Kidney tubule cell (primary cell): ENCODE results near the gene KIAA1328.

Experiments used
- DNase-seq: peaks from one replicate; pipeline ENCODE4 v3.0.0-alpha.2; 2018; ENCODE audit warnings: low spot score

The KIAA1328 gene

DNA sequence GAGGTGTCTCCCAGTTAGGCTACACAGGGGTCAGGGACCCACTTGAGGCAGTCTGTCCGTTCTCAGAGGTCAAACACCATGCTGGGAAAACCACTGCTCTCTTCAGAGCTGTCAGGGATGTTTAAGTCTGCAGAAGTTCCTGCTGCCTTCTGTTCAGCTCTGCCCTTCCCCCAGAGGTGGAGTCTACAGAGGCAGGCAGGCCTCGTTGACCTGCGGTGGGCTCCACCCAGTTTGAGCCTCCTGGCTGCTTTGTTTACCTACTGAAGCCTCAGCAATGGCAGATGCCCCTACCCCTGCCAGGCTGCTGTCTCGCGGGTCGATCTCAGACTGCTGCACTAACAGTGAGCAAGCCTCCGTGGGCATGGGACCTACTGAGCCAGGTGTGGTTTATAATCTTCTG is 390.3 kb downstream of the KIAA1328 start:
- DNase-seq: no peak

- DNase-seq: no peak
Measured at GRCh38 chr18:37222354-37222998, 393.5 kb downstream of the KIAA1328 start.

DNA sequence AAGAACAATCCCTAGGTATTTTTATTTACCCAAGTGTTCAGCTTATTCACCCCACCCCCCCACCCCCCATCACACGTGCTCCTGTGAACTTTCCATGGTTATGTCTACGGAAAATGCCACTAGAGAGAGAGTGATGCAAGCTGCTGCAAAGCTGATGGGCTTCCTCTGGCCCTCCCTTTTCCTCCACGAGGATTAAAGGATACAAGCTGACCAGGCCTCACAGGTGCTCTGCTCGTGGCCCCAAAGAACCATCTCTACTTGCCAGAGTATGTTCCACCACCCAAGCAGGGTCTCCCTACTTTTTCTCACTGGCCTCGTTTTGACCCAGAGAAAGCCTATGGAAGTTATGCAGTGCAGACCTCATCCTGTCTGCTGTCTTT is 394.1 kb downstream of the KIAA1328 start:
- no peak for DNase-seq

GRCh38 chr18:37225279-37225678 is 396.4 kb downstream of the KIAA1328 start:
- DNase-seq: no peak

DNA sequence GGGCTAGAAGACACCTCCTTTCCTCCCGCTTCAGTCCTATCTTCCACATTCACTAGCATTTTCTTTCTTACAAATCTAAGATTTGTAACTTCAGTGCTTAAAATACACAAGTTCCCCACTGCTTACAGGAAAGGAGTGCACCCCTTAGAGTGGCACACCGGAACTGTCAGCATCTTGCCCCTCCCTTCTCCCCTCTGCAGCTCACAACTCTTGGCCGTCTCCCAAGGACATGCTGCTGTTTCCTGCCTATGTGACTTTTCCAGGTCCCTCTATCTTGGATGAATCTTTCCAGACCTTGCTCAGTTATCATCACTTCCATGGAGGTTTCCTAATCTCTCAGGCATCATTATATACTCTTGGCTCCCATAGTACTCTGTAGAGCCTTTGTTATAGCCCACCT is 401.8 kb downstream of the KIAA1328 start:
- DNase-seq: no peak

GRCh38 chr18:37231251-37231650 is 402.3 kb downstream of the KIAA1328 start:
- DNase-seq: no peak

DNA sequence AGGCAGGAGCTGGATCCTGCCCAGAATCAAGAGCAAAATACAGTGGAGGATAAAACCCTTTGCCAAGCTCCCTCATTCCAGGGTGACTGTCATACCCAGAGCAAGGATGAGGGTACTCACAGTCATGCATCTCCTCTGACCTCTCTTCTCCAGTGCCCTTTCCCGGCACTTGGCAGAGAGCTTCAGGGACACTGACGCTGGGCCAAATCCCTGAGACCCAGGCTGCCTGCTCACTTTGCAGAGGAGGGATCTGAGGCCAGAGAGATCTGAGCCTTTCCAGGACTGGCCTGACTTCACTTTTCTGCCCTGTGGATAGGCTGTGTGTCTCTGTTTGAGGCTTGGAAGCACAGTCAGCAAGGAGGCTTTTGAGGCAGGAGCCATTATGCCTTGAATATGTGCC is 406.7 kb downstream of the KIAA1328 start:
- no peak for DNase-seq

DNA sequence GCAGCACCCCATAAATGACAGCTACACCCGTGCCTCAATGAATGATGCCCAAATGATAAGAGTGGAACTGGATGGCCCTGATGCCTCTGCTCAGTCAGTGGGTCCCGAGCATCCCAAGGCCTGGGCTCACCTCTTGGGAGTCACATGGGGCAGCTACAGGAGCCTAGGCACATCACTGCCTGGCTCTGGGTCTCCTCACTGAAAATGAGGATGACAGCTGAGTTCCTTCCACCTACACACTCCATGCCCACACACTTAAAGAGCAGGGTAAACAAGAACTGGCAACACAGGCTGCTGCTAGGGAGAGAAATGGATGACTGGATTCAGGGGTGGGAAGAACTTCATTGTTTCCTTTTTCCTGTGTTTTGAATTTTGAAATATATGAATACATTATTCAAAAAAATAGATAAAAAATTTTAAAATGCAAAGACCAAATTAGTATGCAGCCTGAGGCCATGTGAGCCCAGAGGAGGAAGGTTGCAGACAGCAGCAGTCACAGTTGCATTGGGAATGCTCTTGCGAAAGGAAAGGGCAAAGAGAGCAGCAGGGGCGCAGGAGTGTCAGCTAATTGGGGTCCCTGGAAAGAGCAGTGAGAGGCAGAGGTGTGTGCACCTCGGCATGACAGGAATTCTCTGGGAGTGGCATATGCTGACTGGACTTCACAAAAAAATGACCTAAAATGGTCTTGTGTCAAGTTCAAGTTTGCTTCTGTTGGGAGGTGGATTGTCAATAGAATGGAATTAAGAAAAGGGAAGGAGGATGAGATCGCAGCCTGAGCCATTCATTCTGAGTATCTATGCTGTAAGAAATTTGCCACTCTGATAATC is 409.6 kb downstream of the KIAA1328 start:
- no peak for DNase-seq

DNA sequence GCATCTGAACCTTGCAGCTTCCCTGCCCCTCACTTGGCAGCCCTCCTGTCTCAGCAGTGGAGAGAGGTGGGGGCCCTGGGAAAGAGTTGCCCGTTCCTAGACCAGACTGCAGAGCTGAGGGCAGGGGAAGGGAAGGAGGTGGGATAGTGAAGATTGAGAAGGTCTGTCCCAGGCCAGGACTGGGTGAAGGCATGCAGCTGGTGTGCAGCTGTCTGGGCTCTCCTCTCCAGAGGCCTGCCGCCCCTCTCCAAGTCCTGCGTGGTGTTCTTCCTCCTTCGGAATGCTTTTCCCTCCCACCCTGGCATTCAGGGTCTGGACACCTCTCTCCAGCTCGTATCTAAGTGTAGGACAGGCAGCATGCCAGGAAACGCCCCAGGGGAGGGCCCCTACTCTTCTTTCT is 413.2 kb downstream of the KIAA1328 start:
- DNase-seq: no peak

DNA sequence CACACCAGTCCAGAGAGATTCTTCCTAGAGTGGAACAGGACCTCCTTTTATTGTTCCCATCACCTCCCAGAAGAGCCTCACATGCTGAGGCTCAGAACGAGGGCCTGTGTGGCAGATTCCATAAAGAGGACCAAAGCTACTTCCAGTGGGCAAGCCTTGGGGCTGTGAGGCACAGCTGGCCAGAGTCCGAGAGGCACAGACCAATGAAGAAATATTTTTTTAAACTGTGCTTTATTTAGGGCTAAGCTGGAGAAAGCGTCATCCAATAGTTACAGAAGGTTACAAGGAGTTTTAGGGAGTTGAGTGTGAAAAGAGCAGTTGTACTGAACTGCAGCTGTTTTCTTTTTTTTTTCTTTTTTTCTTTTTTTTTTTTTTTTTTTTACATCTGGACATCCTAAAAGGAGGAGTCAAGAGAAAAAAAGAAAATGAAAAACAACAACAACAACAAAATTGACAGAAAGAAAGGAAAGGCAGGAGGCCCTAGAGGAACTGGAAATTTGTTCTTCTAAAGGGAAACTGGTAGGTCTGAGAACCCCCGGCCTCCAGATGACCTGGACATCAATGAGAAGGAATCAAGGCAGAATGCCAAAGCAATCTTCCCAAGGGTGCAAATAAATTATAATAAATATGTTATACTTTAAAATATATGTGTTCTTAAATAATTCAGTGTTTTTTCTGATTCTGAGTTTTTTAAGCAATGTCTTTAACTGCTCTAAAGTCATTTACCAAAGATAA is 414.1 kb downstream of the KIAA1328 start:
- no peak for DNase-seq

DNA sequence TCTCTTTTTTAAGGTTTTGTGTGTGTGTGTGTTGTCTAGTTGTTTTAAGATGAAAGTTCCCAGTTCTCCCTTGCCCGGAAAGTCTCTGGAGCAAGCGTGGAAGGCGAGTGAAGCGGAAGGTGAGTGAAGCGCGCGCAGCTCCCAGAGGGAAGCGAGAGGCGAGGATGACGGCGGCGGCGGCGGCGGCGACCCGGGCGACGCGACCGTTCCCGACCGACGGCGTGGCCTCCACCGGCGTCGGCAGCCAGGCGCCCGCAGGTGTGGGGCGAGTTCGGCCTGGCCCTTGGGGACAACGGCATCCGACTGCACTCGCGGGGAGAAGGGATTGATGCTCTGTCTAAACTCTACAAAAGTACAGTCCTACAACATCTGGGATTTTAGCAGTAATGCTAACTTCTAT is 414.8 kb downstream of the KIAA1328 start:
- no peak for DNase-seq

DNA sequence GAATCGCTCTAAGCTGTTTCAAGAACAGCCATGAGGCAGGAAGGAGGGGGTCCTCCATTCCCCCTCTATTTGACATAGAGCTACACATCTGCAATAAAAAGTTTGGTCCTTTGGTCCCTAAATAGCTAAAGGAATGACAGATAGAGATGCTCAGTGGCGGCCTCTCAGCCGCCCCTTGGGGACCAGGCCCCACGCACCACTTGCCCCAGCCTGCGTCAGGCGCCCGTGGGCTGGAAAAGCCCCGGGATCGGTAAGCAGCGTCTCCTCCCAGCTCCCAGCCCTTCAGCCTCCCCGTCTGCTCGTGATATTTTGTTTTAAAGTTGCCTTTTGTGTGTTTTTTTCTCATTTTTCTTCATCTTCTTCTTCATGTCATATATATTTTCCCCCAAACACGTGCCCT is 415.7 kb downstream of the KIAA1328 start:
- DNase-seq: no peak

GRCh38 chr18:37246779-37247340 is 417.9 kb downstream of the KIAA1328 start:
- DNase-seq: no peak

- DNase-seq: no peak
Measured at GRCh38 chr18:37247497-37248161, 418.7 kb downstream of the KIAA1328 start.

GRCh38 chr18:37248281-37248680 is 419.4 kb downstream of the KIAA1328 start:
- no peak for DNase-seq

- no peak for DNase-seq
Measured at GRCh38 chr18:37249171-37249886, 420.4 kb downstream of the KIAA1328 start.

DNA sequence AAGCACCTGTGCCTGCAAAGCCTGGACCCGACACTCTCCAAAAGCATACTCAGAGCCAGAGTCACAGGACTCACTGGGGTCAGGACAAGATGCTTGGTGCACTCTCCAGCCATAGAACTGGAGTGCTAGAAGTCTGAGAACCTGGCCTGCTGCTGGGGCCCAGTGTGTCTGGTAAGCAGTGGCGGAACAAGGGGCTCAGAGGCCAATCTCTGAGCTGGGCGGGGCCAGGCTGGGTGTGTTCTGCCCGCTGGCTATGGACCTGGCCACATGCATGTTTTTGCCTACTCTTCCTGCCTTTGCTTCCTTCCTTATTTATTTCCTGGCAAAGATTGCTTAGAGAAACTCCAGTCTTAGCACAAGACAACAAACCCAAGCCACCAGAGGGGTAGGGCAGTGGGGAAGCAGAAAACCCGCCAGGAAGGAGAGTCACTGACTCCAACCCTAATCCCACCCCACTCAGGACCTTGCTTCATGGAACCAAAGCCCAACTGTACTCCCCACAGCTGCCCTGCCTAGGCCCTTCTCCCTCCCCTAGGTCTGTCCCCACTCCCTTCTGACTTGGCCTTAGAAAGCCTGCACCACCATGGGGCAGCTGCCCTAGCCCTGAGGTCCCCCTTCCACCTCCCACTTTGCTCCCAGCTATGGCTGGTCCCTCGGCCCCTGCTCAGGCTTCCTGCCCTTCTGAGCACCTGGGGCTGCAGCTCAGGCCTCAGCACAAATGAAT is 421.1 kb downstream of the KIAA1328 start:
- no peak for DNase-seq

DNA sequence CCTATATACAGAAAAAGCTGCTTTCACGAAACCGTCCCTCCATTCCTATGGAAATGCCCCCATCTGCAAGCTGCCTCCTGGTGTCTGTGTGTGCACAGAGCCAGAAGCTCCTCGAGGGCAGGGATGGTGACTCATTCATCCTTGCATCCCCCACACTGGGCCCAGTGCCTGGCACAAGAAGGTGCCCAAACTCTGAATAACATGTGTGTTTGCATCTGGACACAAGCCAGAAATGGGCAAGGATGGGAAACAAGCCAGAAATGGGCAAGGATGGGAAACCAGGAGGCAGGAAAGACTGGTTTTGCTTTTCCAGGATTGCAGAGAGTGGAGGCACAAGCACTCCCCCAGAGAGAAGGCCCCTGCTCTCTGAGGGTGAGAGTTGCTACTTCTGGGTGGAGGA is 422.8 kb downstream of the KIAA1328 start:
- DNase-seq: peak; percentile 56

DNA sequence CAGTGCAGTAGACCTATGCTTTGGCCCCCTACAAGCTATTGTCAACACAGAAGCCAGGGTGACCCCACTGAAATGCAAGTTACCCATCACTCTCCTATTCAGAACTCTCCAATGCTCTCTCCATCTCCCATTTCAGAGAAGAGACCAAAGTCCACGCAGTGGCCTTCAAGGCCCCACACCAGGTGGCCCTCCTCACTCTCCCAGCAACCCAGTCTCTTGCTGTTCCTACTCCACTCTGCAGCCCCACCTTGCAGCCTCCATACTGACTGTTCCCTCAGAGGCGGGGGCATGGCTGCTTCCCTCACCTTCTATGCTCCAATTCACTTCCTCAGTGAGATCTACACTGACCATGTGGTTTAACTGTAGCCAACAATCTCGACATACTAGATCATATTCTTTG is 423.4 kb downstream of the KIAA1328 start:
- no peak for DNase-seq

DNA sequence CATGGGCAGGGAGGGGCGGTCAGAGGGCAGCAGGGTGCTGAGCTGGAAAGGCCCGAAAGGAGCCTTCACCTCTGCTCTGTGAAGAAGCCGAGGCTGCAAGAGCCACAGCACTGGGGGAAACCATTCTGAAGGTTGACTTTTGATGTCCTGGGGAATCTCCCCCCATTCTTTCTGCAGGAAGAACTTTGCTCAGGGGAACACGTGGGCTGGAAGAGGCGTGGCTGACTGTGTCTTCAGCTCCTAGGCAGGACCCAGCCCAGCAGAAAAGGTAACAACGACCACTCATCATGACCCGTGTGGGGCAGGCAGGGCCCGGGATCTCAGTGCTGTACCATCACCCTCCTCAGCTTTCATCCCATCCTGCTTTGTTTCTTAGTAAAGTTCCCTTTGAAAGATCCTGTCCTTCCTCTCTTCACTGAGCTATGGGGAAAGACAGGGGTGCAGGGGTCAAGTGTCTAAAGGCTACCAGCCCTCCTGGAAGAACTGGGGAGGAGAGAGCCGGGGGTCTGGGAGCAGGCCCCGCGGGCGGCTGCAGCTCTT is 424.0 kb downstream of the KIAA1328 start:
- no peak for DNase-seq
